WTC11 (cell line): ENCODE measurements around the gene DRD2.

Experiments
- USF2 ChIP-seq: sonication (generic); formaldehyde crosslinking; IDR thresholded peaks from 2 replicates; pipeline ENCODE4 v1.8.1; 2023; ENCODE audit warnings: mild to moderate bottlenecking, missing genetic modification reagents, moderate library complexity
- ZNF232 ChIP-seq: sonication (generic); formaldehyde crosslinking; IDR thresholded peaks from 2 replicates; pipeline ENCODE4 v1.8.0; 2022; ENCODE audit warnings: mild to moderate bottlenecking, missing genetic modification reagents
- TF ChIP-seq, protein P1 (sequence below): fragments of 200-600 bp; IDR thresholded peaks from 2 replicates; pipeline ENCODE4 v1.8.0; 2022; ENCODE audit warnings: antibody characterized with exemption

DNA sequence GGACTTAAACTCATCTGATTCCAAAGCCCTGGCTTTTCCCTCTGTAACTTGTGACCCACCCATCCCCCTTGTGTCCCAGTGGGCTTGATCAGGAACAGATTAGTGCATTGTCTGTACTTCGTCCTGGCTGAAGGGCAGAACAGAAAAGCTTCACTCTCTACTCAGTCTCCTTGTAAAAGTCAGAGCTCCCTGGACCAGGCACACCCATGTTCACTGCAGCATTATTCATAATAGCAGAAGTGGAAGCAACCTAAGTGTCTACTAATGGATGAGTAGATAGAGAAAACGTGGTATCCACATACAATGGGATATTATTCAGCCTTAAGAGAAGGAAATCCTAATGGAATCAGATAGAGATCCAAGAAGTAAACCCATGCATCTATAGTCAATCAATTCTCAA lies 20.7 kb downstream of the DRD2 start:
- TF ChIP-seq, protein P1, sequence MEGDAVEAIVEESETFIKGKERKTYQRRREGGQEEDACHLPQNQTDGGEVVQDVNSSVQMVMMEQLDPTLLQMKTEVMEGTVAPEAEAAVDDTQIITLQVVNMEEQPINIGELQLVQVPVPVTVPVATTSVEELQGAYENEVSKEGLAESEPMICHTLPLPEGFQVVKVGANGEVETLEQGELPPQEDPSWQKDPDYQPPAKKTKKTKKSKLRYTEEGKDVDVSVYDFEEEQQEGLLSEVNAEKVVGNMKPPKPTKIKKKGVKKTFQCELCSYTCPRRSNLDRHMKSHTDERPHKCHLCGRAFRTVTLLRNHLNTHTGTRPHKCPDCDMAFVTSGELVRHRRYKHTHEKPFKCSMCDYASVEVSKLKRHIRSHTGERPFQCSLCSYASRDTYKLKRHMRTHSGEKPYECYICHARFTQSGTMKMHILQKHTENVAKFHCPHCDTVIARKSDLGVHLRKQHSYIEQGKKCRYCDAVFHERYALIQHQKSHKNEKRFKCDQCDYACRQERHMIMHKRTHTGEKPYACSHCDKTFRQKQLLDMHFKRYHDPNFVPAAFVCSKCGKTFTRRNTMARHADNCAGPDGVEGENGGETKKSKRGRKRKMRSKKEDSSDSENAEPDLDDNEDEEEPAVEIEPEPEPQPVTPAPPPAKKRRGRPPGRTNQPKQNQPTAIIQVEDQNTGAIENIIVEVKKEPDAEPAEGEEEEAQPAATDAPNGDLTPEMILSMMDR: no peak
- TF ChIP-seq ZNF232 (CRISPR knock-in tag): no peak
- no peak for TF ChIP-seq USF2
